MCF 10A (cell line): ENCODE results near the gene DOCK11. TPM values are rescaled to one million over a fixed set of nuclear protein-coding genes. Genes with fewer than 3 reads are reported as not detected.

Experiments
- BruUV-seq: library from RNA; stranded (reverse); fragments of 400-500 nt; replicated peaks from 2 replicates; lab custom pipeline; 2021; lab: Mats Ljungman, UMichigan
- CTCF ChIA-PET: fragments of 300-600 bp; sonication (Branson Sonifier 250); formaldehyde crosslinking; extraction: SDS; loops from one replicate; lab custom pipeline; 2021; ENCODE audit warnings: antibody characterized with exemption, inconsistent platforms; lab: Yijun Ruan, JAX
- POLR2A ChIA-PET: fragments of 300-600, 350-650 bp; sonication (Branson Sonifier 250); formaldehyde crosslinking; extraction: SDS; loops from one replicate; lab custom pipeline; 2020; ENCODE audit warnings: antibody characterized with exemption, inconsistent platforms; lab: Yijun Ruan, JAX
- DNase-seq: peaks from one replicate; pipeline ENCODE4 v3.0.0-alpha.2; 2018; ENCODE audit not compliant: unreplicated experiment
- H3K27ac Mint-ChIP-seq: one replicate; pipeline ENCODE4 v1.8.0; 2022; ENCODE audit warnings: mild to moderate bottlenecking, low read depth, mixed read lengths; ENCODE audit not compliant: unreplicated experiment
- H3K27me3 Mint-ChIP-seq: one replicate; pipeline ENCODE4 v1.8.0; 2022; ENCODE audit warnings: mixed read lengths; ENCODE audit not compliant: insufficient read depth, unreplicated experiment
- H3K36me3 Mint-ChIP-seq: one replicate; pipeline ENCODE4 v1.8.0; 2022; ENCODE audit warnings: mild to moderate bottlenecking, moderate library complexity, mixed read lengths; ENCODE audit not compliant: insufficient read depth, unreplicated experiment
- H3K4me1 Mint-ChIP-seq: one replicate; pipeline ENCODE4 v1.8.0; 2022; ENCODE audit warnings: mixed read lengths; ENCODE audit not compliant: insufficient read depth, unreplicated experiment
- H3K4me3 Mint-ChIP-seq: one replicate; pipeline ENCODE4 v1.8.0; 2022; ENCODE audit warnings: mild to moderate bottlenecking, moderate library complexity, mixed read lengths; ENCODE audit not compliant: unreplicated experiment
- H3K9me3 Mint-ChIP-seq: one replicate; pipeline ENCODE4 v1.8.0; 2022; ENCODE audit warnings: mixed read lengths; ENCODE audit not compliant: unreplicated experiment
- CTCF ChIP-seq: fragments of 200-600 bp; IDR thresholded peaks from one replicate; pipeline ENCODE4 v1.8.0; 2022; ENCODE audit warnings: antibody characterized with exemption, mild to moderate bottlenecking; ENCODE audit not compliant: unreplicated experiment
- intact Hi-C: fragments of 100-400 bp; cut with micrococcal nuclease; formaldehyde crosslinking; loops from 2 replicates; pipeline ENCODE4 v1.14.1; 2022
- total RNA-seq: library from RNA; stranded (reverse); gene quantifications from 2 replicates; pipeline ENCODE4 v1.2.3, GENCODE V29; 2022

DOCK11 gene
- total RNA-seq, 1 experiment from 2014 or later = 1.9 TPM

GRCh38 chrX:118724775-118725174, 229.2 kb downstream of the DOCK11 start:
- H3K27me3 Mint-ChIP-seq = peaks cover 10% of the 10 kb centered on the region
- POLR2A ChIA-PET = interaction anchor here (0.9 kb wide), 1 partner anchor 336 kb away, joined by 4 read pairs; no protein-coding TSS in a partner anchor
- no peak overlapping the region for H3K27ac Mint-ChIP-seq
- no peak overlapping the region for H3K4me3 Mint-ChIP-seq
- peak; percentile 36 for DNase-seq
- no peak for TF ChIP-seq CTCF
- CTCF ChIA-PET = no interaction called here
- BruUV-seq = no TSS peak
- H3K4me1 Mint-ChIP-seq = peaks cover 26% of the 10 kb centered on the region
- intact Hi-C loops = no loop called here
- H3K36me3 Mint-ChIP-seq = peaks cover 8% of the 10 kb centered on the region
- no peaks in the 10 kb centered on the region for H3K9me3 Mint-ChIP-seq

GRCh38 chrX:118726396-118726795, 230.8 kb downstream of the DOCK11 start:
- peaks cover 10% of the 10 kb centered on the region for H3K27me3 Mint-ChIP-seq
- no peaks in the 10 kb centered on the region for H3K9me3 Mint-ChIP-seq

GRCh38 chrX:118726887-118727685, 231.5 kb downstream of the DOCK11 start, which contains the start of gene IL13RA1:
Gene IL13RA1 (plus strand): TSS chrX:118727606. CDS start chrX:118727639, 33 bp downstream.
- Mint-ChIP-seq H3K27me3 (peaks cover 10% of the 10 kb centered on the region), H3K36me3 (peaks cover 8% of the 10 kb centered on the region), H3K27ac (peak within 1 kb of the TSS; percentile 49), H3K4me1 (peaks cover 33% of the 10 kb centered on the region), H3K9me3 (no peaks in the 10 kb centered on the region), H3K4me3 (peak within 1 kb of the TSS; percentile 66)
- no TSS peak for BruUV-seq
- CTCF ChIA-PET = interaction anchor here (1.5 kb wide), 1 partner anchor 91 kb away, joined by 3 read pairs; no protein-coding TSS in a partner anchor
- no peak for TF ChIP-seq CTCF
- DNase-seq = peak; percentile 86
- POLR2A ChIA-PET = interaction anchor here (0.6 to 1.5 kb wide), 4 partner anchors 10 to 240 kb away, joined by 3 to 5 read pairs (median 3); no protein-coding TSS in a partner anchor
- intact Hi-C loops = no loop called here

More at GRCh38 chrX:118726396-118726795, 230.8 kb downstream of the DOCK11 start:
- no peak for TF ChIP-seq CTCF
- CTCF ChIA-PET = interaction anchor here (1.5 kb wide), 1 partner anchor 90 kb away, joined by 3 read pairs; no protein-coding TSS in a partner anchor
- Mint-ChIP-seq H3K4me3 (peak overlapping the region; percentile 66), H3K4me1 (peaks cover 33% of the 10 kb centered on the region), H3K27ac (peak overlapping the region; percentile 49), H3K36me3 (peaks cover 8% of the 10 kb centered on the region)
- BruUV-seq = no TSS peak
- POLR2A ChIA-PET = interaction anchor here (0.6 to 1.1 kb wide), 2 partner anchors 43 to 241 kb away, joined by 3 read pairs; no protein-coding TSS in a partner anchor
- intact Hi-C loops = no loop called here
- DNase-seq = no peak

- H3K27me3 Mint-ChIP-seq = peaks cover 10% of the 10 kb centered on the region
- ChIA-PET POLR2A (interaction anchor here (0.9 to 2.6 kb wide), 5 partner anchors 11 to 28 kb away, joined by 3 to 10 read pairs (median 4); no protein-coding TSS in a partner anchor), CTCF (no interaction called here)
- TF ChIP-seq CTCF = no peak
- DNase-seq = no peak
- H3K36me3 Mint-ChIP-seq = peaks cover 8% of the 10 kb centered on the region
- H3K4me1 Mint-ChIP-seq = peaks cover 33% of the 10 kb centered on the region
- intact Hi-C loops = no loop called here
- BruUV-seq = no TSS peak
- no peaks in the 10 kb centered on the region for H3K9me3 Mint-ChIP-seq
- H3K4me3 Mint-ChIP-seq = peak overlapping the region; percentile 66
- peak overlapping the region; percentile 13 for H3K27ac Mint-ChIP-seq
These were observed 232.2 kb downstream of the DOCK11 start for GRCh38 chrX:118727686-118728339.
